AG10803 (cell line): ENCODE measurements around the gene SMAD7.

ENCODE experiments used
- DNase-seq: peaks from one replicate; pipeline ENCODE4 v3.0.0; 2010; ENCODE audit warnings: low read depth
- H3K4me3 ChIP-seq: 2 replicates; pipeline ENCODE4 v1.5.1; 2011; ENCODE audit warnings: mild to moderate bottlenecking, low read length, control low read depth
- TF ChIP-seq, protein P1 (sequence below): conservative IDR thresholded peaks from 2 replicates; pipeline ENCODE4 v1.5.1; 2011; ENCODE audit warnings: mild to moderate bottlenecking, low read length, control low read depth, inconsistent platforms

SMAD7 gene

DNA sequence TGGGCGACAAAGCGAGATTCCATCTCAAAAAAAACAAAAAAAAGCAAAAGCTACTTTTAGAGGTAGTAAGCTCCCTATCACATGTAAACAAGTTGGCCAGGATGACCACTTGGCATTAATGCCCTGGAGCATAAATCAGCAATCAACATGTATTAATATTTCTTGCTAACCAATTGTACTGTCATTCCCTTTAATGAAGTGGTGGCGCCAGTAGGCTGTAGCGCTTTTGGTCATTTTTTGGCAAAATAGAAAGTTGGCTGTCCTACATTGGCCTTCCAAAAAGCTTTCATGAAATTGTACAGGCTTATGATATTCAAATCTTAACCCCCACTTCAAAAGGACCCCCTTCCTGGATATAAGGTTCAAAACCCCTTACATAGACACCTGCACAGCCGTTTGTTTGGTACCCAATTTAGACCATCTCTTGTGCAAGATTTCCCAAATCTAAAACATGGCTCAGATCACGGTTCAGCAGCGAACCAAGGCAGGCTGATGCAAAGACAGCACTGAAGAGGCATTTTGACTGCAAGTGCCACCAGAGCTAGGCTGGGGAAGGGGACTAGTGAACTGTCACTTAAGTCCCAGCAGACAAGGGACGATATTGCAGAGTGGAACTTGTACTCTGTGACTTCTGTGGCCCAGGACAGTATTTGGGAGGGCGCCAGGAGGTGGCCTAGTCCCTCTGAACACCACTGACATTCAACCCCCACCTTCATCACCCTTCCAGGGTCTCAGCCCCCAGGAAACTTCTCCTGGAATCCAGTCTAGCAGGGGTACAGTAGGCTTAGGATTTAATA, 31.9 kb downstream of the SMAD7 start:
- H3K4me3 ChIP-seq, result no peak overlapping the region
- TF ChIP-seq, protein P1, sequence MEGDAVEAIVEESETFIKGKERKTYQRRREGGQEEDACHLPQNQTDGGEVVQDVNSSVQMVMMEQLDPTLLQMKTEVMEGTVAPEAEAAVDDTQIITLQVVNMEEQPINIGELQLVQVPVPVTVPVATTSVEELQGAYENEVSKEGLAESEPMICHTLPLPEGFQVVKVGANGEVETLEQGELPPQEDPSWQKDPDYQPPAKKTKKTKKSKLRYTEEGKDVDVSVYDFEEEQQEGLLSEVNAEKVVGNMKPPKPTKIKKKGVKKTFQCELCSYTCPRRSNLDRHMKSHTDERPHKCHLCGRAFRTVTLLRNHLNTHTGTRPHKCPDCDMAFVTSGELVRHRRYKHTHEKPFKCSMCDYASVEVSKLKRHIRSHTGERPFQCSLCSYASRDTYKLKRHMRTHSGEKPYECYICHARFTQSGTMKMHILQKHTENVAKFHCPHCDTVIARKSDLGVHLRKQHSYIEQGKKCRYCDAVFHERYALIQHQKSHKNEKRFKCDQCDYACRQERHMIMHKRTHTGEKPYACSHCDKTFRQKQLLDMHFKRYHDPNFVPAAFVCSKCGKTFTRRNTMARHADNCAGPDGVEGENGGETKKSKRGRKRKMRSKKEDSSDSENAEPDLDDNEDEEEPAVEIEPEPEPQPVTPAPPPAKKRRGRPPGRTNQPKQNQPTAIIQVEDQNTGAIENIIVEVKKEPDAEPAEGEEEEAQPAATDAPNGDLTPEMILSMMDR, result no peak
- no peak for DNase-seq

GRCh38 chr18:48917579-48918517, 32.9 kb downstream of the SMAD7 start:
- DNase-seq, result no peak
- TF ChIP-seq, protein P1, result no peak

GRCh38 chr18:48915626-48916425, 34.9 kb downstream of the SMAD7 start:
- TF ChIP-seq, protein P1, result no peak
- no peak for DNase-seq
- no peak overlapping the region for H3K4me3 ChIP-seq

More at GRCh38 chr18:48917579-48918517, 32.9 kb downstream of the SMAD7 start:
- no peak overlapping the region for H3K4me3 ChIP-seq

GRCh38 chr18:48914581-48915251, 36.0 kb downstream of the SMAD7 start:
- no peak for DNase-seq
- TF ChIP-seq, protein P1, result no peak
- no peak overlapping the region for H3K4me3 ChIP-seq

- no peak overlapping the region for H3K4me3 ChIP-seq
- TF ChIP-seq, protein P1, result no peak
- no peak for DNase-seq
These were observed 37.0 kb downstream of the SMAD7 start for GRCh38 chr18:48913775-48914174.

DNA sequence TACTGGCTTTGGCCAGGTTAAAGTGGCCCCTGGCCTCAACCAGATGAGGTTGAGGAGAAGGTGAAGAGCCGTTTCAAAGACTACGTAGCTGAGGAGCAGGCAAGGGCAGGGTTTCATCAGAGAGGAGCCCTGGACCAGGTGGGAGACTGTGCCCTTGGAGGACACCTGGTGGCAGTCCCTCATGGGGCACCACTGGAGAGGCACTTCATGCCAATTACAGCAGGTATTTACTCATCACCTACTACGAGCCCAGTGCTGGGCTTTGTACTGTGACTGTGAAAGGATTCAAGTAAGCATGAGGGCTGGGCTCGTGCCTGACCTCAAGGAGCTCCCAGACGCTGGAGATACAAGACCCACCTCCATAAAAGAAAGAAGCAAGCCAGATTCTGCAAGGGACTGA, 37.6 kb downstream of the SMAD7 start:
- no peak overlapping the region for H3K4me3 ChIP-seq
- TF ChIP-seq, protein P1, result no peak
- no peak for DNase-seq
